Stimulated activated CD4-positive, alpha-beta T cell treated with anti-CD3 and anti-CD28 coated beads, Interleukin-4, amount 100 ng/mL, for 4 hours (primary cell): Measurements from ENCODE around the gene AUTS2.
"Not testable (repeated sequence)": the region's sequence is repeated elsewhere in the genome, so short reads cannot be mapped to it uniquely, and the experiment has no call there.

ENCODE experiments used
- DNase-seq, 2 experiments: peaks; one replicate each; pipeline ENCODE4 v3.0.0-alpha.2; 2020

AUTS2 gene

DNA sequence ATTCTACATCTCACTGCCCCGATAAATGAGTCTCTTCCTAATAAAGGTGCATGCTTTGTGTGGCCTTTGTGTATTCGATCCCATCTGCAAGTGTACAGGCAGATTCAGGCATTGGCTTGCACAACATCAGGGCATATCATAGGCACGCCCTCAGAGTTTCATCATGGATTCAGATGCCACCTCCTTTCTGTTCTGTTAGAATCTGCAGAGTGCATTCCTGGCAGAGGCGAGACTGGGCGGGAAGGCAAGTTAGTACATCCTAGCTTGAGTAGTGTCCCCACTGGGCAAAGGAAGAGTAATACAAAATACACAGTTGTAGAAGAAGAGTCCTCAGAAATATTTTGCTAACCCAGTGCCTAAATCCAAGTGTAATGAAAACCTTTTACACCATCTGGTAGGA is 1187.2 kb downstream of the AUTS2 start:
- no peak for DNase-seq

DNA sequence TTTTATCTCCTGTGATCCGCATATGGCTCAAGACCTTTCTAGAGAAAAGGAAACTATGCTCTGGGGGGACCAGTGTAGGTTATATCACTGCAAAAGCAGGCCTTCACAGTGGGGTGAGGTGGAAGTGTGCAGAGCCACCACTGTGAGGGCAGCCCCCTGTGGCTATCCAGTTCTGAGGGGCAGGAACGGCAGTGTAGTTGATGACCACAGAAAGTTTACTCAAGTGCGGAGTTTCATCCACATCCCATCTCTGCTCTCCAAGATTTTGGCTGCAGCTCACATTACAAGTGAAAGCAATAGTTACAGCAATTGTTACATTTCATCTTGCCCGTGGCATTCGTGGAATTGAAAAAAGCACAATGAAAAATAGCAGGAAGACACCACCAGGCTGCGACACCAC is 1187.8 kb downstream of the AUTS2 start:
- DNase-seq: no peak

DNA sequence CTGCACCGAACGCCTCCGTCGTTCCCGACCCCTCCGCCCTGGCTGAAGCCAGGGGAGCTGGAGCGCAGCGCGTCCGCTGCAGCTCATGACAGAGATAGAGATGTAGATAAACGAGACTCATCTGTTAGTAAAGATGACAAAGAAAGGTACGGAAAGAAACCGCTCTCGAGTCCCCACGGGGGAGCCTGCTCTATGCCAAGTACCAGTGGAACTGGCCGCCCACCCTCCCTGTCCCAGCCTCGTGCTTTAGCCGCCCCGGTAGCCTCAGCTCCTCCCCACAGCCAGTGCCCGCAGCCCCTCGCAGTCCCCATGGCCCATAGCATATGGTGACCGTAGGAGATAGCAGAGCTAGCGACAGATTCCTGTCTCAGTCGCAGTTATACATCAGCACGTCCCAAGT is 1189.0 kb downstream of the AUTS2 start:
- no peak for DNase-seq

DNA sequence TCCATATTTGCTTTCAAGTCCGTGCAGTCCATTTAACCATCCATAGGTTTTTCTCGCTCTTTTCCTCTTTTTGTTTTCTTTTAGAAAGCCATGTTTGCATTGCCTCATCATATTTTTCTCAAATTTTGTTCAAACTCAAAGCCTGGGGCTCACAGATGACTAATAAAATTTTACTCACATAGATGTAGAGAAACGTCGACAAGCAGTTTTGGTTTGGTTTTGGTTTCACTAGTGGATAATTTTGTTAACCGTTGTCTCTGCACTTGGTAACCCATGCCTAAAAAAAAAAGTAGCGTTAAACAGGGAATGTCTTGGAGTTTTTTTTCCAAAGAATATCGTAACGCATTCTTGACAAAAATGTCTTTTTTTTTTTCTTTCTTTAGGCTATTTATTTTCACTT is 1189.5 kb downstream of the AUTS2 start:
- DNase-seq: no peak

DNA sequence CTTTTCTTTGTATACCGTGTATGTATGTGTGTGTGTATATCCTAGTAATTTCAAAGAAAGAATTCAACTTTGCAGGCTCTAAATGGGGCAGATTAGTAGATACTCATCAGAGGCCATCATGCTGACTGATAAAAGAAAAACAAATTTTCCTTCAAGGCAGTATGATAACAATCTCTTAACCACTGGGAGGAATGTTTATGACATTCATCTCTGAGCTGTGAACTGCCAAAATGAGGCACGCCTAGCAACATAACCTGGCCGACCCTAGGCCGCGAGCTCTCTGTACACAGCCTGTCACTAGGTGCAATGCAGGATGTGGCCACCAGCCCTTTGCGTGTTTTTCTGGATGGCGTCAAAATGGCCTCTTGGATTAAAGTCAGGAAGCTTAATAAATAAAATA is 1190.0 kb downstream of the AUTS2 start:
- DNase-seq: no peak

DNA sequence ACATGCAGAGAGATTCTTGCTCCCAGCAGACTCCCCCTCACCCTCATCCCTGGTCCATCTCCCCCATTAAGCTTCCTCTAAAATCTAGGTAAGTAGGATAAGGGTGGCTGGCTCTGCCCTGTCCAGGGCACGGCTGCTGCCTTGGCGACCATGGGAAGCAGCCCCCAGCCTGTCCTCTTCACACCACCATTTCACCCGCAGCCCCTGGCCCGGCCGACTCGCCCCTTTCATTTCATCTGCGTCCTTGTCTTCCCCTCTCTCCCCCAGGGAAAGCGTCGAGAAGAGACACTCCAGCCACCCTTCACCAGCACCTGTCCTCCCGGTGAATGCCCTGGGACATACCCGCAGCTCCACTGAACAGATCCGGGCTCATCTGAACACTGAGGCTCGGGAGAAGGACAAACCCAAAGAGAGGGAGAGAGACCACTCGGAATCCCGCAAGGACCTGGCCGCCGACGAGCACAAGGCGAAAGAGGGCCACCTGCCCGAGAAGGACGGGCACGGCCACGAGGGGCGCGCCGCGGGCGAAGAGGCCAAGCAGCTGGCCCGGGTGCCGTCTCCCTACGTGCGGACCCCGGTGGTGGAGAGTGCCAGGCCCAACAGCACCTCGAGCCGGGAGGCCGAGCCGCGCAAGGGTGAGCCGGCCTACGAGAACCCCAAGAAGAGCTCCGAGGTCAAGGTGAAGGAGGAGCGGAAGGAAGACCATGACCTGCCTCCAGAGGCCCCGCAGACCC is 1191.4 kb downstream of the AUTS2 start:
- no peak for DNase-seq

DNA sequence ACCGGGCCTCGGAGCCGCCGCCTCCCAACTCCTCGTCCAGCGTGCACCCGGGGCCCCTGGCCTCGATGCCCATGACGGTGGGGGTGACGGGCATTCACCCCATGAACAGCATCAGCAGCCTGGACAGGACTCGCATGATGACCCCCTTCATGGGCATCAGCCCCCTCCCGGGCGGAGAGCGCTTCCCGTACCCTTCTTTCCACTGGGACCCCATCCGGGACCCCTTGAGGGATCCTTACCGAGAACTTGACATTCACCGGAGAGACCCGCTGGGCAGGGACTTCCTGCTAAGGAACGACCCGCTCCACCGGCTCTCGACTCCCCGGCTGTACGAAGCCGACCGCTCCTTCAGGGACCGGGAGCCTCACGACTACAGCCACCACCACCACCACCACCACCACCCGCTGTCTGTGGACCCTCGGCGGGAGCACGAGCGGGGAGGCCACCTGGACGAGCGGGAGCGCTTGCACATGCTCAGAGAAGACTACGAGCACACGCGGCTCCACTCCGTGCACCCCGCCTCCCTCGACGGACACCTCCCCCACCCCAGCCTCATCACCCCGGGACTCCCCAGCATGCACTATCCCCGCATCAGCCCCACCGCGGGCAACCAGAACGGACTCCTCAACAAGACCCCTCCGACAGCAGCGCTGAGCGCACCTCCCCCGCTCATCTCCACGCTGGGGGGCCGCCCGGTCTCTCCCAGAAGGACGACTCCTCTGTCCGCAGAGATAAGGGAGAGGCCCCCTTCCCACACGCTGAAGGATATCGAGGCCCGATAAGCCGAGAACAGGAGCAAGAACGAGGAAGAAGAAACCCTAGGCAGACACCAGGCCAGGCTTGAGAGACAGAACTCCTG is 1192.2 kb downstream of the AUTS2 start:
- DNase-seq: no peak

DNA sequence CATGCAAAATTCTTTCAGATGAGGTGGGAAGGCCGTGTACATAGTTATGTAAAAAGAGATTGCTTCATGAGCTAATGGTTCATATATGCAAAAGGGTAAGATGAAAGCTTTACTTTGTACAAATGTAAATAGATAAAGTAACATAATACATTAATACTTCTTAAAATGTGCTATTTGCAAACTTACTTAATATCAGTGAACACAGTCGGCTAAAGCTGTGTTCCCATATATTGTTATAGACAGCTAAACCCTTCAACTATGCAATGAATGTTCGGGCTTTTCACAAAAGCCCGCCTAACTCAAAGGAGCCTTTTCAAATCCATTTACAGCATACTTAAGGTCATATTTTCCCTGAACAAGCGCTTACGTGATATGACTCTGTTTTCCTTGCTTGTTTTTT is 1193.1 kb downstream of the AUTS2 start:
- DNase-seq: no peak

DNA sequence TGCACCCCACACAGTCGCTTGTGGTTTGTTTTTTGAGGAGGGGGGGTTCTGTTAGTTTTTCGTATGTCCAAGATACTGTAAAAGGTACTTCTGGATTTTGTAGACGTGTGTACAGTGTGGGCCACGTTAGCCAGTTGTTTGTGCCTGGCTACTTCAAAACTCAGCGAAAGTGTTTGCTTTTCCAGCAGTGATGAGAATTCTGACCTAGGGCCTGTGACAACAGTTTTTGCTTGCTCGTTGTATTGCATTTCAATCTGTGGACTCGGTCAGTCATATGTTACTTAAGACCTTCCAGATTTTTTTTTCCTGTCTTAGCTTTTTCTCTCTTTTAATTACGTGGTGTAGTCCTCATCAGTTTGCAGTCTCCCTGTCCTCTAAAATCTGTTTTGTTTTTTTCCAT is 1194.8 kb downstream of the AUTS2 start:
- no peak for DNase-seq

DNA sequence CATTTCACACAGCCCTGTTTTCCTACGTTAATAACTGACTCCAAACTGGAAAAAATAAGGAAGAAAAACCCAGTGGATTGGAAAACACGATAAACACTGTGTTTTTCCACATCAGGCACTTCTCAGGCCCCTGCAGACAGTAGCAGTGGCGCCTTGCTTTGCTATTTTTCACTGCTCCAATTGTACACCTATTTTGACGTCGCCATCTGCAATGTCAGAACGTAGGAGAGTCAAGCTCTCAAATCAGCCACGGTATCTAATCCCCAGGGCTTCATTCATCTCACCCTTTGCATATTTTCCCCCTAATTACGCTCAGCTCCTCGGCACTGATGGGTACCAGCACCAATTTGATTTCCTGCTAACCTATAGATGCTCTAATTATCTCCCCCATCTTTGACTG is 1195.5 kb downstream of the AUTS2 start:
- DNase-seq: no peak

DNA sequence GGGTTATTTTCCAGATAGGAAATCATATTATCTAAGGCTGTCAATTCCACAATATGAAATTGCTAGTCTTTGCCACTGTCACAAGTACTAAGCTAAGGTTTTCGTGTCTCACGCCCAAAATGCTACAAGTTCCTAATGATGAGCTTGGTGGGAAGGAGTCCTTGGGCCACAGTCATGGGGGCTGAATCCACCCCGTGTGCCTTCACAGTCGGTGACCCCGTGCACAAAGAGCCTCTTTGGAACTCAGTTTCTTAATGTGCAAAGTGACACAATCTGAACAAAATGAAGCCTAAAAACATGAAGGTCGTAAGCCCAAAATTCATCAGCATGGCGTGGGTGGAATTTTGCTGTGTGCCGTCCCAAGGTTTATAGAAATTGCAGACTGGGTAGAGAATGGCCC is 1196.7 kb downstream of the AUTS2 start:
- no peak for DNase-seq

DNA sequence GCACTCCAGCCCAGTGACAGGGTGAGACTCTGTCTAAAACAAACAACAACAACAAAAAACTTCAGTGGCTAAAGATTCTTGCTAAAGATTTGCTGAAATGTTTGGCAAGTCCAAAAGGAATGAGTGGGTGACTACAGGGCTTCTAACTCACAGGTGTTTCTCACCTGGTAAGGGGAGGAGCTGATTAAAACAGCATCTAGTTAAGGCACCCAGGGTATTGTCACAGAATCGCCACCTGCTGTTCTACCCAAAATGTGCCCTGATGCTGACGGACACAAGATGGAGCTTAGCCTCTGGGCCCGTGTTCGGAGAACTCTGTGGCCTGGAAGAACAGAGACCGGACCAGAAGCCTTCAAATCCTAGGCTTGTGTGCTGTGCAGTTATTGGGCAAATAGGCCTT is 1197.7 kb downstream of the AUTS2 start:
- no peak for DNase-seq

DNA sequence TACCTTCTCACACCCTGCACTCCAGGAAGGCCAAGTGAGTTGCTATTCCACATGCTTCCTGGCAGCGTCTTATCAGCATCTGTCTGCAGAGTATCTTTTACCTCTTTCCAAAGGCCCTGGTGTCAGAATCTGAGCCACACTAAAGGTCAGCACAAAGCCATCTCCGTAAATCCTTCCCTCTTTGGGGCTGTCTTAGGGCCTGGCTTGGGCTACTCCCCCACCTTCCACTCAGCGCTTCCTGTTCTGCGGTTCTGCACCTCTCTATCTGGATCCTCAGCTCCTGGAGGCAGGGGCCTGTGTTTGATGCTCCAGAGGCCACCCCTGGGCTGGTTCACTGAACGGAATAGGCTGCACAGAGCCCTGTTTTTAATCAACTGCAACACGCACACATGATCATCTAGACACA is 1198.8 kb downstream of the AUTS2 start:
- DNase-seq: no peak

DNA sequence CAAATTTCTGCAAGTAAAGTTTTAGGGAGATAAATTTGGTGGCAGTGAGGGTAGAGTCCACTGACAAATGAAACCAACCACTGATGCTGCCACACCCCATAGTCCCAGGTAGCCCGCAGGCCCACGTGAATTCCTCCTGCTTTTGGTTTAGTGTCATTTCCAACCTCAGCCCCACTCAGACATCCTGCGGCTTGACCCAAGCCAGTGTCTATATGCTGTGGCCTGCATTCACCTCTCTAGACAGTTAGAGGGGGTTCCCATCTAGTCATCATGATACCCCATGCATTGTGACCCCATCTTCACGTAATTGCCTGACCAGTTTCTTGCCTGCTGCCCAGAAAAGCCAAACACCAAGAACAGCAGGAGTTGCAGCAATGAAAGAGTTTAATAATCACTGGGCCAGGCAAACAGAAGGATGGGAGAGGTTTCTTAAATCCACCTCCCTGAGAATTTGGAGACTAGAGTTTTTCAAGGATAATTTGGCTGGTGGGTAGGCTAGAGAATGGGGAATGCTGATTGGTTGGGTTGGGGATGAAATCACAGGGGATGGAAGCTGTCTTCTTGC is 1201.6 kb downstream of the AUTS2 start:
- DNase-seq: no peak

DNA sequence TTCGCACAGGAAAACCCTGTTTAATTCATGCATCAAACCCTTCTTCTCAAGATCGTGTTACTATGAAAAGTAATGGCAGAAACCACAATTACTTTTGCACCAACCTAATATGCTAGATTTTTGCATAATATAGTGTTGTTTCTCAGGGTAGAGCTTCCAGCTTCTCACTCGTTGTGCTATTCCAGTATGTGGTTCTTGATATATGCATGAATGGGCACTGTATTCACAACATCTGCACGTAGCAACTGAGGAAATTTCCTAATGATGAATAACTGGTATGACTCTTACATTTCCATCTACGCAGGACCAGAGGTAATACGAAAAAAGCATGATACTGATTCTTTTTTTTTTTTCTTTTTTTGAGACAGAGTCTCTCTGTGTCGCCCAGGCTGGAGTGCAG is 1207.1 kb downstream of the AUTS2 start:
- no peak for DNase-seq

DNA sequence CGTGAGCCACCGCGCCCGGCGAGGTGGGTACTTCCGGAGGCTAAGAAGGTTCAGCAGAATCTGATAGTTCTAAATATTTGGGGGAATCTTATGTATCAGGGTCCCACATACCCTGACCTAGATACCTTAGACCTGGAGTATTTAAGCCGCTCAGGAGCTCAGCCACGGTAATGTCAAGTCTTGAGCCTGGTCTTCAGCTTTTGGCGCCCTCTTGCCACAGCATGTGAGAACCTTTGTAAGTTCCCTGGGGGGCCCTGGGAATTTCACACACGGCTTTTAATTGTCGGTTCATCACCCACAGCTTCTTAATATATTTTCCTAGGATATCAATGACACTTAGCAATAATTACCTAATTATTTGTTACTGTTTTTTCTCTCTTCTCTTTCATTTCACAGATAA is 1209.4 kb downstream of the AUTS2 start:
- DNase-seq: no peak

DNA sequence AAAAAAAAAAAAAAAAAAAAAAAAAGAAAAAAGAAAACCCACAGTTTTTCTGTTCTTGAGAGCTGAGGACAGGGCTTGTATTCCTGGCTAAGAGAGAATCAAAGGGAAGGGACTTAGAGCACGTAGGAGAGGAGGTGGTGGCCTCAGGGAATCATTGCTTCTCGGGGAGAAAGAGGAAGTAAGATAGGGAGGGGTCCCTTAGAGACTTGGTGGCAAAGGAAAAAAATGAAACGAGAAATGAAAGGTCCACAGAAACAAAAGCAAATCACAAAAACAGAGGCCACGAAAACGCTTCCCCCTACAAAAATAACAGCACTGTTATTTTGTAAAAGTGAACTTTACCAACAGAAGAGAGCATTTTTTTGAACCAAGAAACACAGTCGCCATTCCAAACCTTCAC is 1210.6 kb downstream of the AUTS2 start:
- DNase-seq: no peak

DNA sequence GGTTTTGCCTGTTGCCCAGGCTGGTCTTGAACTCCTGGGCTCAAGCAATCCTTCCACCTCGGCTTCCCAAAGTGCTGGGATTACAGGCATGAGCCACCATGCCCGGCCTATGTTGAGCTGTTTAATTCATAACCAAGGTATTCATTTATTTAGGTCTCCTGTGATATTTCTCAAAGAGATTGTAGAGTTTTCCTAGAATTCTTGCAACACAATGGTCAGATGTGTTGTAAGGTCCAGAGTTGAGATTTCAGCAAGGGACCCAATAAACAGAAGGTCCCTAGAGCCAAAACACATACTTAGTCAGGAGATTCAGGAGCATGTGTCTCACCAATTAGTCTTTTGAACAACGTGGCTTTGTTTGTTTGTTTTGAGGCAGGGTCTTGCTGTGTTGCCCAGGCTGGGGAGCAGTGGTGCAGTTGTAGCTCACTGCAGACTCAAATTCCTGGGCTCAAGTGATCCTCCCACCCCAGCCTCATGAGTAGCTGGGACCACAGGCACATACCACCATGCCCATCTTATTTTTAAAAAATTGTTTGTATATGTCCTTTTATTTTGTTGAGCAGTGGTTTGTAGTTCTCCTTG is 1212.4 kb downstream of the AUTS2 start:
- DNase-seq: no peak

DNA sequence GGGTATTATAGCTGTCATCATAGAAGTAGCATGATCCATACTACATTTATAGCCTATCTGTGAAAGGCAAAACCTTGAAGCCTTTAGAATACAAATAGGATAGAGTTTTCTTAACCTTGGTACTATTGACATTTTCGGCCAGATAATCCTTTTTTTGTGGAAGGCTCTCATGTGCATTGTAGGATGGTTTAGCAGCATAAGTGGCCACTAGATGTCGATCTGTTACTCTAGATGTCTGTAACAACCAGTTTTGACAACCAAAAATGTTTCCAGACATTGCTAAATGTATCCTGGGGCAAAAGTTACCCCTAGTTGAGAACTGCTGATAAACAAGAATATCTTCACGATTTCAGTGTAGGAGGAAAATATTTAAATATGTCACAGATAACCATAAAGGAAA is 1214.2 kb downstream of the AUTS2 start:
- DNase-seq: no peak

DNA sequence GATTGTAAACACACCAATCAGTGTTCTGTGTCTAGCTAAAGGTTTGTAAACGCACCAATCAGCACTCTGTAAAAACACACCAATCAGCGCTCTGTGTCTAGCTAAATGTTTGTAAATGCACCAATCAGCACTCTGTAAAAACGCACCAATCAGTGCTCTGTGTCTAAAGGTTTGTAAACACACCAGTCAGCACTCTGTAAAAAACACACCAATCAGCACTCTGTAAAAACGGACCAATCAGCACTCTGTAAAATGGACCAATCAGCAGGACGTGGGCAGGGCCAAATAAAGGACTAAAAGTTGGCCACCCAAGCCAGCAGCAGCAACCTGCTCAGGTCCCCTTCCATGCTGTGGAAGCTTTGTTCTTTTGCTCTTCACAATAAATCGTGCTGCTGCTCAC is 1224.2 kb downstream of the AUTS2 start:
- DNase-seq: not testable (repeated sequence)

DNA sequence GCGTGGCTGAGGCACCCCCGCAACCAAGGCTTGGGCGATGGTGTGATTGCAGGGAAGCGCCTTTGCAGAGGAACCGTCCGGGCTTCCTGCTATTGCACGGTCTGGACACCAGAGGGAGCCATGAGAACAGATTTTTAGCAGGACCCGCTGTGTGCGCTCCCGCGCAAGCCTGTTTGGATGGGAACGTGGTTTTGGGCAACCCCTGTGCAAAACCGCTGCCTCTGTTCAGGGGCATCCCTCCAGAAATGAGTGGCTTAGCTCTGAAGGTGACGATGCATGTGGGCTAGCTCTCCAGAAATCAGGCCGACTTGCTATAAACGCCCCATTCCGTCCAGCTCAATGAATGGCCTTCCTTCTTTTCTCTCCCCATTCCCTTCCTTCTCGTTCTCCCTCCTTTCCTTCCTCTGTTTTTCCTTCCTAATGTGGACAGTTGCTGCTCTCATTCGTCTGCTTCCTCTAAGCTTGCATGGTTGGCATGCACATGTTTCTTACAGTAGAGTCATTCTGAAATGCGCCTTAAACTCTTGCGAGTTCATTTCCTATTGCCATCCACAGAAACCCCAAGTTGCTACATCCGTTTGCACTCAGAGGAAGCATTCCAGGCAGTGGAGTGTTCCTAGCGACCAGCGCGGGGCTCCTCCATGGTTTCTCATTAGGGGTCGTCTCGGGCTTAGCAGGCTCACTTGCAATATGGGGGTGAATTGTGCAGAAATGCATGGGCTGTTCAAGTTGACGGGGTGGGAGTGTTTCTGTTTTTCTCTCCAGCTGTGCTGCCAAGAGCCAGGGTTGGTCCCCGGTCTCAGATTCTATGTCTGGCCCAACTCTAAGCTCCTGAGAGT is 1231.2 kb downstream of the AUTS2 start:
- DNase-seq: peak; percentile 30 to 31

DNA sequence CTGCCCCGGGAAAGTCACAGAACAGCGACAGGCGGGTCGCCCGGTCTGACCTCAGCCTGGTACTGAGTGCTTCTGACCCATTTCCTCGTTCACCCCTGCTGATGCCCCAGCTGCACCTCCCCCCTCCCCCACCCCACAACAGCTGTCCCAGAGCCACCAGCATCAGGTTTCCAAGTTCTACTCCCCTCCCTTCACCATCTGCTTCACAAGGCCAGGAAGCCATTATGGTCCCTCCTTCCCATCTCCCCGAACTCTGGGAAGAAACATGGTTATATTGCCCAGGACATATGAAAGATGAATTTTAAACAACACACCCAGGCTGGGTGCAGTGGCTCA is 1231.8 kb downstream of the AUTS2 start:
- no peak for DNase-seq

DNA sequence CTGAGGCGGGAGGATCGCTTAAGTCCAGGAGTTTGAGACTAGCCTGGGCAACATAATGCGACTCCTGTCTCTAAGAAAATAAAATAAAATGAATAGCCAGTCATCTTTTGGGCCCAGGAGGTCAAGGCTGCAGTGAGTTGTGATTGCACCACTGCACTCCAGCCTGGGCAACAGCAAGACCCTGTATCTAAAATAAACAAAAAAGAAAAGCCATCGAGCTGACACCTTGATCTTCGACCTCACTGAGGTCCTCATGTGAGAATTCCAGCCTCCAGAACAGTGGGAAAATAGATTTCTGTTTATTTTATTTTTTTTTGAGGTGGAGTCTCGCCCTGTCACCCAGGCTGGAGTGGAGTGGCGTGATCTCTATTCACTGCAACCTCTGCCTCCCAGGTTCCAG is 1232.2 kb downstream of the AUTS2 start:
- no peak for DNase-seq
